Keratinocyte (primary cell): Measurements from ENCODE around the gene HELB. TPM values are rescaled to one million over a fixed set of nuclear protein-coding genes. Genes with fewer than 3 reads are reported as not detected.

Experiments used
- DNase-seq: peaks from one replicate; pipeline ENCODE4 v3.0.0-alpha.2; 2011; ENCODE audit warnings: low read depth, missing footprints, low spot score
- FAIRE-seq: peaks from 2 replicates; lab custom pipeline; 2011; peaks lifted over from hg19 to GRCh38; lab: Jason Lieb, UNC
- H2AFZ ChIP-seq: 2 replicates; pipeline ENCODE4 v1.6.0; 2012; ENCODE audit warnings: low read length, control low read depth, inconsistent platforms; ENCODE audit not compliant: control insufficient read depth
- H3K27ac ChIP-seq: 2 replicates; pipeline ENCODE4 v1.5.1; 2011; ENCODE audit warnings: low read length; ENCODE audit not compliant: control insufficient read depth, insufficient read depth
- H3K27me3 ChIP-seq: 3 replicates; pipeline ENCODE4 v1.6.0; 2011; ENCODE audit warnings: low read length; ENCODE audit not compliant: control insufficient read depth, insufficient read depth; ENCODE audit errors: extremely low read depth
- H3K36me3 ChIP-seq, 2 experiments: 2 replicates in 1 of 2; 3 replicates in 1 of 2; pipeline ENCODE4 v1.5.1; 2011; ENCODE audit warnings: low read length in 2 of 2, mild to moderate bottlenecking in 1 of 2; ENCODE audit not compliant: control insufficient read depth in 2 of 2, insufficient read depth in 2 of 2; ENCODE audit errors: extremely low read depth in 1 of 2
- H3K4me1 ChIP-seq: 3 replicates; pipeline ENCODE4 v1.5.1; 2011; ENCODE audit warnings: low read length; ENCODE audit not compliant: control insufficient read depth, insufficient read depth; ENCODE audit errors: extremely low read depth
- H3K4me2 ChIP-seq: 3 replicates; pipeline ENCODE4 v1.6.0; 2011; ENCODE audit warnings: low read depth, low read length; ENCODE audit not compliant: control insufficient read depth, insufficient read depth; ENCODE audit errors: extremely low read depth
- H3K4me3 ChIP-seq, 3 experiments: fragments of 200-600 bp in 1 of 3; sonication (generic) in 1 of 3; 2 replicates in 2 of 3; 3 replicates in 1 of 3; pipeline ENCODE4 v1.5.1; 2011 to 2016; ENCODE audit warnings: low read length in 3 of 3, mild to moderate bottlenecking in 3 of 3, control low read depth in 2 of 3, inconsistent platforms in 1 of 3, low read depth in 1 of 3, mixed read lengths in 1 of 3, mixed run types in 1 of 3, moderate library complexity in 1 of 3; ENCODE audit not compliant: control insufficient read depth in 2 of 3, insufficient read depth in 2 of 3; ENCODE audit errors: extremely low read depth in 1 of 3
- H3K79me2 ChIP-seq: 2 replicates; pipeline ENCODE4 v1.6.0; 2012; ENCODE audit warnings: low read length; ENCODE audit not compliant: control insufficient read depth, insufficient read depth
- H3K9ac ChIP-seq: 3 replicates; pipeline ENCODE4 v1.6.0; 2011; ENCODE audit warnings: low read length; ENCODE audit not compliant: control insufficient read depth, insufficient read depth; ENCODE audit errors: extremely low read depth
- H3K9me1 ChIP-seq: 3 replicates; pipeline ENCODE4 v1.6.0; 2011; ENCODE audit warnings: low read length; ENCODE audit not compliant: control insufficient read depth, insufficient read depth; ENCODE audit errors: extremely low read depth
- H3K9me3 ChIP-seq: 2 replicates; pipeline ENCODE4 v1.5.1; 2012; ENCODE audit warnings: low read depth, low read length; ENCODE audit not compliant: control insufficient read depth
- H4K20me1 ChIP-seq: 3 replicates; pipeline ENCODE4 v1.6.0; 2011; ENCODE audit warnings: low read length; ENCODE audit not compliant: control insufficient read depth, insufficient read depth; ENCODE audit errors: extremely low read depth
- EZH2 ChIP-seq: IDR thresholded peaks from one replicate; pipeline ENCODE4 v1.6.1; 2012; ENCODE audit warnings: inconsistent platforms, mild to moderate bottlenecking, low read length, moderate library complexity
- dilution Hi-C: fragments of 300-500 bp; cut with MboI; formaldehyde crosslinking; loops from one replicate; pipeline ENCODE4 v1.7.0; 2020; ENCODE audit warnings: low sequenced_read_pairs; ENCODE audit not compliant: extremely low pct_ligation_motif_present
- polyA plus RNA-seq, 5 experiments: library from polyadenylated mRNA; depleted of rRNA in 3 of 5; stranded (reverse) in 3 of 5; stranded (forward) in 1 of 5; unstranded in 1 of 5; fragments of >200 nt; gene quantifications; 1 replicate in 1 of 5; 2 replicates in 3 of 5; 3 replicates in 1 of 5; pipeline versions ENCODE4 v1.2.1 to v1.2.3, GENCODE V29; 2011 to 2012; ENCODE audit warnings: missing spikeins in 2 of 5, low read depth in 1 of 5, low replicate concordance in 1 of 5
- TF ChIP-seq, protein P1 (sequence below), 3 experiments: IDR thresholded peaks in 1 of 3; conservative IDR thresholded peaks in 1 of 3; optimal IDR thresholded peaks in 1 of 3; 2 replicates in 2 of 3; 3 replicates in 1 of 3; pipeline versions ENCODE3 to v1.5.1; 2011; ENCODE audit warnings: low read length in 3 of 3, mild to moderate bottlenecking in 3 of 3, moderate library complexity in 2 of 3, control low read depth in 1 of 3, inconsistent platforms in 1 of 3; ENCODE audit not compliant: insufficient read depth in 2 of 3; ENCODE audit errors: extremely low read depth in 1 of 3

The HELB gene
- polyA plus RNA-seq, 1 donor (not counting 4 experiments of a cell fraction or from before 2014, with no cell fraction given): 1.8 TPM

DNA sequence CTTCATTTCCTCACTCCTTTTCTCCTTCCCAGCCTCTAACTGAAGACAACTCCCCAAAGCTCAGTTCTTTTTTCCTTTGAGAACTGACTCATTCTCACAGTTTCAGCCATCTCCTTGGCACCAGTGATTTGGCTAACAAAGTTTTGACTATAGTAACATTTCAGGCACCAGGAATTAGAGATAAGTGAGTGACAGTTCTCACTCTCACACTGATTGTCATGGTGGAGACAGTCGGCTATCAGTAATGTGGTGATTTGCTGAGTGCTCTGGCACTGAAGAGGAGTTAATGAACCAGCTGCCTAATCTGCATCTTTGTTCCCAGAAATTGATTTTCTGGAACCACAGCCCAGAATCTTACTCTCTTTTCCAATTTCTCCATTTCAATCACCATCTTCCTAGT is 29.5 kb downstream of the HELB start:
- no peak overlapping the region for H3K9ac ChIP-seq
- no peak overlapping the region for H2AFZ ChIP-seq
- H3K27ac ChIP-seq: no peak overlapping the region
- no peaks in the 10 kb centered on the region for H3K9me3 ChIP-seq
- no peak overlapping the region for H3K4me3 ChIP-seq
- DNase-seq (no peak), FAIRE-seq (no peak)
- no peaks in the 10 kb centered on the region for H3K9me1 ChIP-seq
- no peaks in the 10 kb centered on the region for H3K27me3 ChIP-seq
- peaks cover 20% of the 10 kb centered on the region for H3K4me1 ChIP-seq
- no peaks in the 10 kb centered on the region for H3K79me2 ChIP-seq
- no peak for TF ChIP-seq EZH2
- TF ChIP-seq, protein P1, sequence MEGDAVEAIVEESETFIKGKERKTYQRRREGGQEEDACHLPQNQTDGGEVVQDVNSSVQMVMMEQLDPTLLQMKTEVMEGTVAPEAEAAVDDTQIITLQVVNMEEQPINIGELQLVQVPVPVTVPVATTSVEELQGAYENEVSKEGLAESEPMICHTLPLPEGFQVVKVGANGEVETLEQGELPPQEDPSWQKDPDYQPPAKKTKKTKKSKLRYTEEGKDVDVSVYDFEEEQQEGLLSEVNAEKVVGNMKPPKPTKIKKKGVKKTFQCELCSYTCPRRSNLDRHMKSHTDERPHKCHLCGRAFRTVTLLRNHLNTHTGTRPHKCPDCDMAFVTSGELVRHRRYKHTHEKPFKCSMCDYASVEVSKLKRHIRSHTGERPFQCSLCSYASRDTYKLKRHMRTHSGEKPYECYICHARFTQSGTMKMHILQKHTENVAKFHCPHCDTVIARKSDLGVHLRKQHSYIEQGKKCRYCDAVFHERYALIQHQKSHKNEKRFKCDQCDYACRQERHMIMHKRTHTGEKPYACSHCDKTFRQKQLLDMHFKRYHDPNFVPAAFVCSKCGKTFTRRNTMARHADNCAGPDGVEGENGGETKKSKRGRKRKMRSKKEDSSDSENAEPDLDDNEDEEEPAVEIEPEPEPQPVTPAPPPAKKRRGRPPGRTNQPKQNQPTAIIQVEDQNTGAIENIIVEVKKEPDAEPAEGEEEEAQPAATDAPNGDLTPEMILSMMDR (optimal IDR thresholded peaks at IDR 0.05 in 1 of 3, IDR thresholded peaks at IDR 0.05 in 1 of 3, conservative IDR thresholded peaks at IDR 0.05 in 1 of 3; ENCODE audit: extremely low read depth in 1 of 3, insufficient read depth in 2 of 3, low read length in 3 of 3): no peak
- dilution Hi-C loops: no loop called here
- no peaks in the 10 kb centered on the region for H3K36me3 ChIP-seq
- H3K4me2 ChIP-seq: no peak overlapping the region
- H4K20me1 ChIP-seq: no peaks in the 10 kb centered on the region

DNA sequence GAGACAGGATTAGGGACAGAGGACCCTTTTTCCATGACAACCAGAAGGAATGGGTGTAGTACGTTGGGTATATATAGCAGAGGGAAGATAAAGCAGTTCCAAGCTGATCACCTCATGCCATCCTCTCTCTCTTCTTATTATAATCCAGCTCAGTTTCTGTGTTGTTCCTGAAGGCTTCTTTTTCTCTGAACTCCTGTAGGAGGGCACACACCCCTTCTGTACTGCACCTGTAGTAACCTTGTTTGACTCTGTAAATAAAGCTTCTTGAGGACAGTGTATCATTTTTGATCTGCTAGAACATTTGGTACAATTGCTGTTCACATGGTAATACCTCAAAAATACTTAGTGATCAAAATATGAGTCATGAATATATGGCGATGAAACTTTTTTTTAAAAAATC is 33.5 kb downstream of the HELB start:
- dilution Hi-C loops: no loop called here
- H3K4me1 ChIP-seq: no peaks in the 10 kb centered on the region
- FAIRE-seq (no peak), DNase-seq (no peak)
- H2AFZ ChIP-seq: no peak overlapping the region
- H3K9ac ChIP-seq: no peak overlapping the region
- no peak overlapping the region for H3K27ac ChIP-seq
- TF ChIP-seq, protein P1 (optimal IDR thresholded peaks at IDR 0.05 in 1 of 3, IDR thresholded peaks at IDR 0.05 in 1 of 3, conservative IDR thresholded peaks at IDR 0.05 in 1 of 3; ENCODE audit: extremely low read depth in 1 of 3, insufficient read depth in 2 of 3, low read length in 3 of 3): no peak
- no peak for TF ChIP-seq EZH2
- H3K79me2 ChIP-seq: no peaks in the 10 kb centered on the region
- H4K20me1 ChIP-seq: no peaks in the 10 kb centered on the region
- no peaks in the 10 kb centered on the region for H3K27me3 ChIP-seq
- no peaks in the 10 kb centered on the region for H3K9me1 ChIP-seq
- no peaks in the 10 kb centered on the region for H3K36me3 ChIP-seq
- no peaks in the 10 kb centered on the region for H3K9me3 ChIP-seq
- no peak overlapping the region for H3K4me2 ChIP-seq
- H3K4me3 ChIP-seq: no peak overlapping the region
